NCI-H1694 (cell line): Measurements from ENCODE around the gene PLA2G4E.

Source experiments
- DNase-seq: peaks from one replicate; lab custom pipeline; 2025; lab: John Stamatoyannopoulos, UW

The PLA2G4E gene

DNA sequence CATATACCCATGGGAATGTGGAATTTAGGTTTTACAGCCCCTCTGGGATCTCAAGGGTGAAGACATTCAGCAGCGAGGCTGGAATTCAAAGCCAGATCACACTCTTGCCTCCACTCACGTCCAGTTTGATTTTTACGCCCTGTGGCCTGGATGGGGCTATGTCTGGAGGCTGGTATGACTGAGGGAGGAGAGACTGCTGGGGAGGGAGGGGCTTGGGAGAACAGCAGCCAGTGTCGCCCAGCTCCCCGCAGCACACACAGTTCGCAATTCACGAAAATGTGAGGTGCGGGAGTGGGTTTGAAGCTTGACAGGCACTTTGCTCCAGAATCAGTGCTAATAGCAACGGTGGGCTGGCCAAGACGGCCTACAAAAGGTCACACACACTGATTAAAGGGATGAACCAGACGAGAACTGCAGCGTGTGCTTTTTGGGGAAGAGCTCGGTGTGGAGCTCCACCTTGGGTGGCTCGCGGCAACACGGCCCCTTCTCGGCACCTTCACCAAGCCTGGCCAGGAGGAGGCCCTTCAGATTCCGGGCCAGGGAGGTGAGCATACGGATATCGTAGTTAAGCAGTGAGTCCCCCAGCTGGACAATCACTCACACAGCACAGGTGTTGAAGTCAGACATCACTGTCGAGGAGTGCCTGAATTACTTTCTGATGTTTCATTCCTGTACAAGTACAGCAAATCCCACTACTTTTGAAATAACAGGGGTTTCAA, 64.9 kb downstream of the PLA2G4E start:
- no peak for DNase-seq

DNA sequence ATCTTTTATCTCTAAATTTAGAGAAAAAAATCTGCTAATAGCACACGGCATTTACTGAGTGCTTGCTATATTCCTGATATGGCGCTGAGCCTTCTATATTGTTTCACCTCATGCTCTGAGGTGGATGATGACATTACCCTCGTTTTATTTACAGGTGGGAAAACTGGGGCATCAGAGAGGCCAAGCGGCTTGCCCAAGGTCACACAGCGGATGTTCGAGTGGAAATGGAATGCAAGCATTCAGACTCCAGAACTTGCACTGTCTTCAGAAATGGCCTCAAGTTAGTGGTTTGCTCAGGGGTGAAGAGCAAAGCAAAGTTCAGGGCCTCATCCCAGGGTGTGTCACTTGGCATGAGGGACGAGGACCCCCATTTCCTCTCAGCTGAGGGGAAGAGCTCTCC, 65.7 kb downstream of the PLA2G4E start:
- DNase-seq, result no peak

DNA sequence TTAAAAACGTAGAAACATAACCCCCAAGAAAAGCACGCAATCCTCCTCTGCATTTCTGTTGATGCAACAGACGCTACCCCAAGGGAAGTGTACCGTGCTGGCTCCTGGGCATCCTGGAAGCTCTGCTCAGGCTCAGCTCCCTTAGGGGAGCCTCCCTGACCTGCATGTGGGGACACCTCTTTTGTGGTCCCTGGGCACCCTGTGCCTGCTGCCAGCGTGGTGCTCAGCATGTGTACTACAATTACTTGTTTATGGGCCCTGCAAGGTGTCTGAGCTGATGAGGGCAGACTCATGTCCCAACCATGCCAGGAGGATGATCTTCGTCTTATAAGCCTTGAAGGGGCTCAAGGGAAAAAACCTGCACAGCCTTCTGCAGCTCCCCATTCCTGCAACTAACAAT, 66.8 kb downstream of the PLA2G4E start:
- DNase-seq, result no peak

DNA sequence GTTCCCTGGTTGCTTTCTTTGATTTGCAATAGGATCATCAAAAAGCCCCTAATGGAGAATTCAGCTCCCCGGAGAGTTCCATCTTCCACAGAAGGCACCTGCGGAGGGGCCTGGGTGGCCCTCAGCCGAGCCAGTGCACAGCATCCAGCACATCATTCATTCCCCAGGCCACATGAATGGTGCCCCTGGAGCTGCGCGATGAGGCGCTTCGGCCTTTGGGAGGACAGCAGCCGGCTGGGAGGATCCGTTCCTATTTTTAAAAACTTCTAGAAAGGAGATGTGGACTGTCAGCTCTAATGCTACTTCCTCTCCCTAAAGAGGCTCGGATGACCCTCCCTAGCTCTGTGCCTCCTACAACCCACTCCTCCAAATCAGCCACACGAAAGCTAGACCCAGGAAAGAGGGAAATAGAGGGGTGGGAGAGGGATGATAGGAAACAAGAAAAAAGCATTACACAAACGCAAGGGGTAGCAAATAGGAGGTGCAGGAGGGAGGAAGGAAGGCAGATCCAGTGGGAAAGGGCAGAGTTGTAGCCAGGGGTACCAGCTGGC, 68.8 kb downstream of the PLA2G4E start:
- no peak for DNase-seq

DNA sequence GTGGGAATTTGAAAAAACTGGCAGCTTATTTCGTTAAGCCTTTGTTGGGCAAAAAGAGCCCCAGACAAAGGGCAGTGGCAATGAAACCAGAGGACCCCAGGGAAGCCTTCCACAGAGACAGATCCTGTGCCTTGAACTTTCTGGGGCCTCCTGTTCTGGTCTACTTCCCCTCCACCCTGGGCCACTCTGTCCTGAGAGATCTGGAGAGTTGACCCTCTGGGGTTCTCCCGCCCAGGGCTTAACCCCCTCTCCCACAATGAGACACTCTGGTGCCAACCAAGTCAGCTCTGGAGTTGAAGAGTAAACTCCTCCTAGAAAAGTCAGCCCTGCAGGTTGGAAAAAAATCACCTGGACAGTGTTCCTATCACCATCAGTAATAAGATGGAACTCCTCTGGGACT, 69.3 kb downstream of the PLA2G4E start:
- DNase-seq, result no peak

DNA sequence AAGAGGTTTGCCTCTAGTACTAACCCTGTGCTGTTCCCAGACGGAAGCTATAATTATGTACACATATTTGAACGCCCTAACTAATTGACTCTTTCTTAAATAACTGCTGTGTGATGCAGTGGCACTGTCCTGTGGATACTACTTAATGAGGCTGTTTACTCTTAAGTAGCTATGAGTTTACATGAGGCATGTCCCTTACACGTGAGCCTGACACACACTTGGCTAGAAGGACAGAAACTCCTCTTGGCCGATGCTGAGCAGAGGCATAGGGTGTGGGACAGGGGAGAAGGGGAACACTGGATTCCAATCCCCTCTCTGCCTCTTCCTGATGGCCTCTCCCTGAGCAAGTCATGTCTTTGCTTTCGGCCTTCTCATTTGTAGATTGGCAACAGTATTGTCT, 70.4 kb downstream of the PLA2G4E start:
- DNase-seq, result no peak

DNA sequence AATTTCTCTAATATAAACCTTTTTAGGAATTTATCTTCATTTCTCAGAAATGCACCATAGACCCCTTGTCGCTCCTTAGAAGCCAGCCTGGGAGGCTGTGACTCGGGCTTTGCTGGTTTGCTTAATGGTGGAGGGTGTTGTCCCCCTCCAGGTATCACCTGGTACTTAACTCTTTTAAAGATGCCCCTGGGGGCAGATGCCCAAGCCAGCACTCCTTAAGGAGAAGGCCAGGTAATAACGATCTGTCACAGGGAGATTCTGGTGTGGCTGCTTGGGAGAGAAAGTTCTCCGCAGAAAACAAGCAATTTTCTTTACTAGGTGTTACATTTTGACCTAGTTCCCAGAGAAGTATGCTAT, 70.7 kb downstream of the PLA2G4E start:
- DNase-seq, result no peak

DNA sequence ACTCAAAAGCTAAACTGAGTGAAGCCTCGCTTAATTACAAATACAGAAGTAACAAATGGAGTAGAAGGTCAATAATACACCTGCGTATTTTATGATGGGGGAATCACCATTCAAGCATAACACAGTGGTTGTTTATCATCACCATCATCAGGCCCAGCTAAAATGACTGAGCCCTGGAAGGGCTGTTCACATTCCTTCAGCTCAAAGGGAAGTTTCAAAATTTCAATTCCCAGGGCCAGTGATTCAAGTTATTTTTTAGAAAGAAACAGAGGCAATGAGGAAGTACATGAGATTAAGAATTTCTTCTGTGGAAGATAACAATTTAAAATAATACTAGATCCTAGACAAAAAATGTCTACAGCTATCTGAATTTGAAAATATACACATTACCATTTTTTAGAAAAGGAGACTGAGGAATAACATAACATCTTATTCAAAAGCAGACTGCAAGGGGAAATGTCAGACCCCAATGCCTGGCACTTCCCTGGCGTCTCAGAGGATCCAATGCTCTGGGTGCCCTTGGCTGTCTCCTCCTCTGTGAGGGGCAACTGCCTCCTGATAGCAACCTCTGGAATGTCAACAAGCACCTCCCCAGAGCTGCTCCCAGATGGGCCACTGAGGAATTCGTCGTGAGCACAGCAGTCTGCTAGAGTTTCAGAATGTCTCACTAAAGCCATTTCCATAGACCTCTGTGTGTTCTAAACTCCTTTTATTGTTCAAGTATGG, 71.3 kb downstream of the PLA2G4E start:
- no peak for DNase-seq

DNA sequence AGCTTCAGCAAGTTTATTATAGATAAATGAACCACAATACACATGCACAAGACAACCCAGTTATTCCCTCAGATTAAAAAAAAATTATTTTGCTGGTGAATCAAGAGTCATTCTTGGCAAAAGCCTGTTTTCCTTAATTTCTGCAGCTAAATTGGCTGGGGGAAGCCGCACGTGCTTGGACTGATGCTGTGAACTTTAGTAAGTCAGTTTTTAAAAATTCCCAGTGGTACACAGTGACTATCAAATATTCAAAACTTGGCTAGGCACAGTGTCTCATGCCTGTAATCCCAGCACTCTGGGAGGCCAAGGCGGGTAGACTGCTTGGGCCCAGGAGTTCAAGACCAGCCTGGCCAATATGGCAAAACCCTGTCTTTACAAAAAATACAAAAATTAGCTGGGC, 72.4 kb downstream of the PLA2G4E start:
- no peak for DNase-seq

DNA sequence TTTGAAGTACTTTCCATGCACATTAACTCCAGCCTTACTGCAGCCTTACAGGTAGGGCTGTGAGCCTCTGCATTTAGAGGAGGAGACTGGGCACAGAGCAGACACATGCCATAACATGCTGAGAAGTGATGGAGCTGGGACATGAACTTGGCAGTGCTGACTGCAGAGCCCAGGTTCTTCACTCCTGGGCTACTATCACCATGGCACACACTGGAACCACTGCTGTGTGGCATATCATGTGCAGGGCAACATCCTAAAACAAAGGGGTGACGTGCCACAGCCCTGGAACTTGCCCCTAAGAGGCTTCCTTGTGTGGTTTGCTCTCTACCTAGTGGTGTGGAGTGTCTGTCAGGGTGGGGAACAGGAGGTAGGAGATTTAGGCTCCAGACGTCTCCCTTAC, 73.9 kb downstream of the PLA2G4E start:
- DNase-seq, result no peak

DNA sequence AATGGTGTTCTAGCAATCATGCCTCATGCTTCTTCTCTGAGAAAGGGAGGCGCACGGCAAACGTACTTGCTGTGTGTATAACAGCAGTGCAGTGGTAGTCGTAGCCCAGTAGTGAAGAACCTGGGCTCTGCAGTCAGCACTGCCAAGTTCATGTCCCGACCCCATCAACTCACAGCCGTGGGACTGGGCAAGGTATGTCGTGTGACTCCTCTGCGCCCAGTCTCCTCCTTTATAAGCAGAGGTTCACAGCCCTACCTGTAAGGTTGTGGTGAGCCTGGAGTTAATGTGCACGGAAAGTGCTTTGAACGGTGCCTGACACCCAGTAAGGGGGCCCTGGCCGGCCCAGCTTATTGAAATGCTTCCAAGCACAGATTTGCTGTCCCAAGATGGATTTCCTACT, 75.1 kb downstream of the PLA2G4E start:
- no peak for DNase-seq

DNA sequence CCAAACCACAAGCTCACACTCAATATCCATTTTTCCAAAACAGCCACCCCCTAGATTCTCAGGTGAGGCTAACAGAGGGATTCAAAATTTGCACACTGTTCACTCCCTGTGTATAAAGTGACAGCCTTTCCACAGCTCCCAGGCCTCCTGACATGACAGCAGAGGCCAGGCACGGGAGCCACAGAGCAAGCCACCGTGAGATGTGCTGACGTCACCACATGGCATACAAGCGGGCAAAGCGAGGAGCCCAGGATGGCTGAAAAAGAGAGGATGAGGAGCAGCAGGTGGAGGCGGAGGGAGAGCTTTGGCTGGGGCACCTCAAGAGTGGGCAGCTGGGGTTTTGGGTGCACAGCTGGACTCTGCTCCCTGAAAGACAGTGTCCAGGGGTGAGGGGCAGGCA, 75.6 kb downstream of the PLA2G4E start:
- no peak for DNase-seq

DNA sequence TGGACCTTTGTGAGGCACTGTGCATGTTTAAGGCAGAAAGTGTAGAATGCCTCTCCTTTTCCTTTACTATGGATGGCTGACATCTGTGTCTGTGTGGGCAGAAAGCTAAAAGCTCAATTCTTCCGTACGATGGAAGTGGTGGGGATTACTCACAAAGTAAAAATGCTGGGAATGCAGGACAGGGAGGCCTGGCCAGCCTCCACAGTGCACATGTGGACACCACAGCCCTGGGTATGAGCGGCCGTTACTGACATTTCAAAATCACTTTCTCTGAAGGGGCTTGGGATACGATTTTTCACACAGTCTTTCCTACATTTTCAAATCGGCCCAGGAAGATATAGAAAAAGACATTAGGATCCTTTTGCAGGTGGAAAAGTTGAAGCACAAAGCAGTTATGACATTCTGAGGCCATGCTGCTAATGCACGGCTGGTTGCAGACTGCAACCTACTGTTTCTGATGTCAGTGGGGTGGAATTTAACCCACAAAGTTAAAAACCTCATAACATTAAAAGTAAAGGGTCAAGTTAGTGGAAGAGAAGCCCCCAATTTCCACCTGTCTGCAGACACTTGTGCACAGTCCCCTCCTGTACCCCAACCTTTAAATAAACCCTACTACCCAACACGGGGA, 76.4 kb downstream of the PLA2G4E start:
- no peak for DNase-seq

DNA sequence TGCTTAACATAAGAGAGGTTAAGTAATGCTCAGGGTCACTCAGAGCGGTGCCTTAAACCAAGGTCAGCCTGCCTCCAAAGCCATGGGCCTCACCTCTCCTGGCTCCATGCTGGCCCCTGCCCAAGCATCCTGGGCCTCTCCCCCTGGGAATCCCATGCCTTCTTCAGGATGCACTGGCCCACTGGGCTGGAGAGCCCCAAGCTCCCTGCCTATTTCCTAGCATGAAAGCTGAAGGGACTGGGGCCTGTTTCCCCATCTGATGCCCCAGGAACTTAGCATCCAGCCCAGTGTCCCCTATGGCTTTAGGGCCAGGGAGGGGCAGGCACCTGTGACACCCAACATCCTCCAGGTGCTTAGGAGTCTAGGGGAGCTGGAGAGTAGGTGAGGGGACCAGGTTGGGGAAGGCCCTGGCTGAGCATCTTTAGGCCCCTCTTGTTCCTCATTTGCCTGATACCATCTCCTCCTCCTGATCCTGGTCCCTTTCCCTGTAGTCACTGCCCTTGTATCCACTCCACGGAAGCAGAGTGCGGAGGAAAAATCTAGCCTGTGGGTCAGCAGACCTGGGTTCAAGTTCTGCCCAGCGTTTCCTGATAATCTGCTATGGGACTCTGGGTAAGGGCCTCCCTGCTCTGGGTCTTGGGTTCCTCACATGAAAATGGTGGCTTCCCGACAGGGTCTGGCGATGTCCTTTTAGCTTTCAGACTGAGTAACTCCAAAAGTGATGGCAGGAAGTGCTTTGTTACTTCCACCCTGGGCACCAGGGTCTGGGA, 77.1 kb downstream of the PLA2G4E start:
- no peak for DNase-seq

DNA sequence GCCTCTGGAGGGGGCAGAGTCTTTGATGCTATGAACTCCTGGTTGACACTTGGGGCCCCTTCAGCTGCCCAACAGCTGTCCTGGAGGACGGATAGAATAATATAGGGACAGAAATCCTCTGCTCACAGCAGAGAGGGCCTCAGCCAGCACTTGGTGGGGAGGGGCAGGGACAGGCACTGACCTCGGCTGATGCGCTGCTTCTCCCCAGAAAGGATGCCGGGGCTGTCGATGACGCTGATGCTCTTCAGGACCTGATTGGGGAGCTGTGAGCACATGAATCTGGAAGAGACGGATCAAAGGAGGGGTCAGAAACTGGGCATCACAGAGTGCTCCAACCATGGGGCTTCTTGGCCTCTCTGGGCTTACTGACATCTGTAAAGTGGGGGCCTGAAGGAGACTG, 78.0 kb downstream of the PLA2G4E start:
- no peak for DNase-seq

DNA sequence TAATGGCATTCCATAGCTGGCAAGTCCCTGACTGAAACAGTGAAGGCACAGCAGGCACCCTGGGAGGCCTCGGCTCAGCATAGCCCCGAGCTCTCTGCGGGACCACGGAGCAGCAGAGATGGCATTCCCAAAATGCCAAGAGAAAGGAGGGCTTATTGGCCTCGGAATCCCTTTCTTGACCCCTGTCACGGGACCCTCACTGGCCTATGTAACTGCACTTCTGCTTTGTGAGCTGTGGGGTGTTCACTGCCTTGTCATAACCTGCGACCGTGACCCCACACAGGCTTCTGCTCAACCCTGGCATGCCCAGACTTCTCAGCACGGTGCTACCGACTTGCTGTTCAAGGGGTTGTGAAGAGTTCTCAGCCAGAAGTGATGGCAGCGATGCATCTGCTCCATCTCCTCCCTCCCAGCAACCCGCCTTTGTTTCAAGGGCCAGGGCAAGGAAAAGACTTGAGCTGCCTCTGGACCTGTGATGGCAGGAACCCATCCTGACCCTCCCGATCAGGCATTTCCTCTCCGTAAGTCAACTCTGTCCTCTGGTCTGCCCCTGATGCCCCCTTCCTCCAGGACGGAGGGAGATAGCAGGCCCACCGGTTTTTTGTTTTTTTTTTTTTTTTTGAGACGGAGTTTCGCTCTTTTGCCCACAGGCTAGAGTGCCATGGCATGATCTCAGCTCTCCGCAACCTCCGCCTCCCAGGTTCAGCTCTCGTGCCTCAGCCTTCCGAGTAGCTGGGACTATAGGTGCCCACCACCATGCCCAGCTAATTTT, 79.0 kb downstream of the PLA2G4E start:
- no peak for DNase-seq

DNA sequence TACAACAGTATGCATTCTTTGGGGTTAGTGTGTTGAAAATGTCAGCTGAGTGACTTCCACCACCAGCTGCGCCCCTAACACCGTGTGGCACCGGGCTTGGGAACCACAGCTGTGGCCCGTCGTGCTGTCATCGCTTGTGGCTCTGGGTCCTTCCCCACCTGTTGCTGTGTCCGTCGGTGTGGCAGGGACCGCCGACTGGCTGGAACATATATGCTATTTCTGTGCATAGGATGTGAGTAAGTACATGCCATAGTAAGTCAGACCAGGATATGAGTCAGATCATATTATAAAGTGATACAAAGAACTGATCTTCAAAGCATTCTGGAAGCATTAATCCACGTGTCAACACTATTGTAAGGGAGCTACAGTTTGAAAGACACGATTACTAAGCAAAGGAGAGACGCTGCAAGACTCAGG, 80.4 kb downstream of the PLA2G4E start:
- DNase-seq, result no peak

DNA sequence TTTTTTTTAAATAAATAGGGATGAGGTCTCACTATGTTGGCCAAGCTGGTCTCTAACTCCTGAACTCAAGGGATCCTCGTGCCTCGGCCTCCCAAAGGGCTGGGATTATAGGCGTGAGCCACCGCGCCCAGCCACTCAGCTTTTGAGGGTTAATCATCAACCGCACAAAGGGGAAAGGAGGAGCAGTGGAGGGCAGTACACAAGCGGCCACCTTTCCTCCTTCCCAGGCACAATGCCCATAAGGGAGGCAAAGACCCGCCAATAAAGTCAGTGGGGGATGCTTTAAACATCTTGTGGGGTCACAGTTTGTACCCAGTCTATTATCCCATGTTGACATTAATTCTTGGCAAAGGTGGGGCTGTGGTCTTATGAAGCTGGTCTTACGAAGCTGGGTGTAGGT, 80.9 kb downstream of the PLA2G4E start:
- no peak for DNase-seq

DNA sequence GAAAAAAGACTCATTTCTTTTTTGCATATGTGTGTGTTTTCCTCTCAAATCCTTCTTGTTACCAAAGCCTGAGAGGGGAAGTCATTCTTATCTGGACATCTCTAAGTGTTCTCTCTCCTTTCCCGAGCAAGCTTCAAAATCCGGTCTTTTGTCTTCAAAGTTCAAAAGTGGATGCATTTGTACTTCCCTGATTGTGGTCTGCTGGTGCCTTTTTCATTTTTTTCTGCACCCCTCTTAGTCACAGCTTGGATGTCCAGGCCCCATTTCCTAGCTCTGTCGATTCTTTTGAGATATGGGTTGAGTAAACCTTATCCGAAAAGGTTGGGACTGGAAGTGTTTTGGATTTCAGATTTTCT, 83.3 kb downstream of the PLA2G4E start:
- no peak for DNase-seq

DNA sequence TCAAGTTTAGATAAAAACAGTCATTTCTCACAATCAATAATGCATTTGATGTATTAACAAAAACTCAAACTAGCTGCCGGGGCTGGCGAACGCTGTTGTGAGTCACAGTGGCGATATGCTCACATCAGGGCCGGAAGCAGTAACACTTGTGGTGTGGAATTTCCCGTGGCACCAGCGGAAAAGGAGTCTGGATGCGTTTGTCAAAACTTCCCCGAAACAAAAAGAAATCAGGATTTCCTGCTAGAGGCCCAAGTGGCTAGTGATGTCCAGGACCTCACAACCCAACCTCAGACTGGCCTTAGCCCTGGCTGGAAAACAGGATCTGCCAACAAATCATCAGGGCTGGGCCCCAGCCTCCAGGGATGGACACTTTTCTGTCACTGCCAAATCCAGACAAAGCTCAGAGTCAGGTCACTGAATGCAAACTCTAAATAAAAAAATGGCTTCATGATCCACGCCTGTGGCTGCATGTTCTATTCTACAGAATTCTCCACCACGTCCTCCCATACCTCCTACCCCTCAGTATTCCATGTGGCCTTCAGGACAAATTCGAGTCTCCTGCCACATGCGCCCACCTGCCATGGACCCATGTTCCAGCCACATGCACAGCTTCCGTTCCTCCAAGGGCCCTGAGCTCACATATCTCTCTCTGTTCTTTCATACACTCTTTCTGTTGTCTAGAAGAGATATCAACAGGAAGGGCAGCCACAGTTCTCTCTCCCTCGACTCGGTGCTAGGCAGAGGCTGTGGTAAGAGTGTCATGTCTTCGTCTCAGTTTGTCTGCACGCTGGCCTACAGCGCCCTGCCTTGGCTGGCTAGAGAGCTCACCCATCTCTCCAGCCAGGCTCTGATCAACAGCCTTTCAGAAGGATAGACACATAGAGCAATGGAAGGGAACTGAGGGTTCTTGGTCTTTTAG, 83.9 kb downstream of the PLA2G4E start:
- no peak for DNase-seq

DNA sequence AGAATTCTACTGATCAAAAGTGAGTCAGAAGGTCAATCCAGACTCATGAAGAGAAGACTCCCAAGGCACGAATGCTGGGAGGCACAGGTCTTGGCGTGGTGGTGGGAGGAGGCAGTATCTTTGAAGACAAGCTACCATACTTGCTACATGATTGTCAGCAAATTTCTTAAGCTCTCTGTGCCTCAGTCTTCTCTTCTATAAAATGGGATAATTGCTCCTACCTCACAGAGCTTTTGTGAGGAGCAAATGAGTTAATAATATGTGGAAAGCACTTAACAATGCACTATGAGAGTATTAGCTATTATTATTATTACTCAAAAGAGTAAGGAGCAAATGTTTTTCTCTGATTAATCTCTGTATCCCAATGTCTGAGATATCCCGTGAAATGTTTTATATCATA, 84.7 kb downstream of the PLA2G4E start:
- no peak for DNase-seq
